DOHH2 (cell line): ENCODE data around the gene DHX30.

Source experiments
- CTCF ChIP-seq: fragments of 200-600 bp; sonication (generic); IDR thresholded peaks from one replicate; pipeline ENCODE4 v1.5.1; 2014; ENCODE audit warnings: antibody characterized with exemption, mild to moderate bottlenecking, low read depth, low read length; ENCODE audit not compliant: poor library complexity, severe bottlenecking
- EZH2phosphoT487 ChIP-seq: fragments of 200-600 bp; sonication (generic); IDR thresholded peaks from 2 replicates; pipeline ENCODE4 v1.6.1; 2017; ENCODE audit warnings: borderline replicate concordance, mild to moderate bottlenecking, antibody characterized with exemption, low read length, moderate library complexity, mixed read lengths

GRCh38 chr3:47885168-47885567 is 82.2 kb downstream of the DHX30 start:
- TF ChIP-seq CTCF: no peak
- TF ChIP-seq EZH2phosphoT487: no peak
